K562 (cell line): Measurements from ENCODE around the gene CUEDC2. TPM values are rescaled to one million over a fixed set of nuclear protein-coding genes. Genes with fewer than 3 reads are reported as not detected.

ENCODE experiments used
- ATAC-seq: fragments of 200-7000 bp; cut with Tn5 transposase; 3 replicates; pipeline ENCODE4 v1.9.1; 2020; ENCODE audit warnings: moderate library complexity
- BruUV-seq: library from RNA; stranded (reverse); fragments of 400-500 nt; replicated peaks from 2 replicates; lab custom pipeline; 2021; lab: Mats Ljungman, UMichigan
- CTCF ChIA-PET: fragments of 300-600 bp; formaldehyde crosslinking; extraction: SDS; loops from one replicate; lab custom pipeline; 2021; ENCODE audit warnings: low intra/inter-chr PET ratio; lab: Yijun Ruan, JAX
- POLR2A ChIA-PET: fragments of 300-600, 350-650 bp; sonication (Branson Sonifier 250); formaldehyde crosslinking; extraction: SDS; loops from one replicate; lab custom pipeline; 2021; ENCODE audit warnings: antibody characterized with exemption, inconsistent platforms; lab: Yijun Ruan, JAX
- DNase-seq, 4 experiments: peaks; one replicate each; pipeline versions ENCODE4 v3.0.0 to v3.0.0-alpha.2; 2011 to 2018; ENCODE audit warnings: low spot score in 3 of 4, mixed read lengths in 3 of 4; ENCODE audit errors: extremely low read depth in 1 of 4
- FAIRE-seq: peaks from 2 replicates; lab custom pipeline; 2011; peaks lifted over from hg19 to GRCh38; lab: Jason Lieb, UNC
- H2AFZ ChIP-seq: 2 replicates; pipeline ENCODE4 v1.6.0; 2011; ENCODE audit warnings: low read depth, low read length, control low read depth, inconsistent platforms
- H3K27ac ChIP-seq: fragments of 200-600 bp; 3 replicates; pipeline ENCODE4 v1.8.0; 2011; ENCODE audit warnings: low read depth, mild to moderate bottlenecking, control low read depth, inconsistent platforms, low read length, moderate library complexity, mixed read lengths; ENCODE audit errors: extremely low read depth
- H3K27me3 ChIP-seq, 2 experiments: fragments of 300-600 bp in 1 of 2; 2 replicates in 1 of 2; 3 replicates in 1 of 2; pipeline versions ENCODE4 v1.6.0 to v1.8.0; 2011; ENCODE audit warnings: inconsistent platforms in 2 of 2, low read length in 2 of 2, mild to moderate bottlenecking in 1 of 2, mixed read lengths in 1 of 2, moderate library complexity in 1 of 2; ENCODE audit not compliant: control insufficient read depth in 2 of 2, insufficient read depth in 2 of 2
- H3K36me3 ChIP-seq: fragments of 300-600 bp; 3 replicates; pipeline ENCODE4 v1.8.0; 2011; ENCODE audit warnings: mild to moderate bottlenecking, low read length, inconsistent platforms; ENCODE audit not compliant: control insufficient read depth, insufficient read depth
- H3K4me1 ChIP-seq, 2 experiments: fragments of 200-600 bp in 1 of 2; replicated peaks in 1 of 2; 2 replicates in 1 of 2; 3 replicates in 1 of 2; pipeline versions ENCODE4 v1.5.1 to v1.8.0; 2011; ENCODE audit warnings: inconsistent platforms in 2 of 2, low read length in 2 of 2, mild to moderate bottlenecking in 1 of 2, mixed read lengths in 1 of 2, moderate library complexity in 1 of 2; ENCODE audit not compliant: control insufficient read depth in 2 of 2, insufficient read depth in 2 of 2
- H3K4me2 ChIP-seq: 2 replicates; pipeline ENCODE4 v1.6.1; 2011; ENCODE audit warnings: low read length, control low read depth, inconsistent platforms, mixed read lengths; ENCODE audit not compliant: insufficient read depth
- H3K4me3 ChIP-seq: fragments of 200-600 bp; sonication (generic), shearing (Covaris generic); 2 replicates; pipeline ENCODE4 v1.5.1; 2016; ENCODE audit warnings: control low read depth, inconsistent platforms
- H3K79me2 ChIP-seq: fragments of 200-600 bp; 3 replicates; pipeline ENCODE4 v1.8.0; 2011; ENCODE audit warnings: low read length, inconsistent platforms; ENCODE audit not compliant: control insufficient read depth, insufficient read depth
- H3K9ac ChIP-seq, 2 experiments: 2 replicates each; pipeline versions ENCODE4 v1.6.0 to v1.6.1; 2011; ENCODE audit warnings: low read depth in 2 of 2, low read length in 2 of 2, control low read depth in 1 of 2, inconsistent platforms in 1 of 2, mild to moderate bottlenecking in 1 of 2, mixed read lengths in 1 of 2; ENCODE audit not compliant: insufficient read depth in 1 of 2
- H3K9me1 ChIP-seq: one replicate; pipeline ENCODE4 v1.6.0; 2011; ENCODE audit warnings: inconsistent platforms, mild to moderate bottlenecking, low read length, moderate library complexity; ENCODE audit not compliant: control insufficient read depth, insufficient read depth
- H3K9me3 ChIP-seq: replicated peaks from 2 replicates; pipeline ENCODE4 v1.5.1; 2011; ENCODE audit warnings: low read depth, low read length, inconsistent platforms; ENCODE audit not compliant: control insufficient read depth, insufficient read depth
- H4K20me1 ChIP-seq: replicated peaks from 2 replicates; pipeline ENCODE4 v1.6.1; 2011; ENCODE audit warnings: low read length, inconsistent platforms, mixed read lengths; ENCODE audit not compliant: control insufficient read depth, insufficient read depth
- ZNF12 ChIP-seq: sonication (generic); formaldehyde crosslinking; IDR thresholded peaks from 2 replicates; pipeline ENCODE4 v1.4.0; 2020; ENCODE audit warnings: mild to moderate bottlenecking, missing genetic modification reagents
- WGBS: fragments of 100-300 bp; shearing (Covaris generic); methylation state at CpG from one replicate; pipeline ENCODE4 v1.1.6; 2016; ENCODE audit warnings: low coverage, mixed read lengths; ENCODE audit not compliant: insufficient coverage; ENCODE audit errors: missing lambda C conversion rate; 5-methylcytosine and 5-hydroxymethylcytosine counted together
- in situ Hi-C: fragments of 300-500 bp; cut with MboI; formaldehyde crosslinking; loops from 4 replicates; pipeline ENCODE4 v1.15.0; 2018; ENCODE audit warnings: inconsistent platforms, mixed read lengths
- intact Hi-C: fragments of 100-400 bp; cut with micrococcal nuclease; formaldehyde crosslinking; loops from 2 replicates; pipeline ENCODE4 v1.14.2; 2022
- polyA plus RNA-seq, 8 experiments: library from polyadenylated mRNA; depleted of rRNA in 4 of 8; stranded (reverse) in 5 of 8; unstranded in 3 of 8; fragments of >200 nt; fragmentation: Nextera tagmentation in 2 of 8; fragmentation: Illumina TruSeq in 1 of 8; extraction: Ambion mirVana in 2 of 8; extraction: Trizol in 1 of 8; gene quantifications; 2 replicates each; pipeline versions ENCODE4 v1.2.1 to v1.2.3, GENCODE V29; 2011 to 2014; ENCODE audit warnings: inconsistent platforms in 1 of 8, missing spikeins in 1 of 8
- total RNA-seq, 7 experiments: library from RNA; depleted of rRNA in 6 of 7; stranded (reverse); fragments of >200 nt in 6 of 7; fragmentation: Illumina TruSeq in 2 of 7; extraction: Trizol in 2 of 7; gene quantifications; 2 replicates each; pipeline versions ENCODE4 v1.2.1 to v1.2.3, GENCODE V29; 2011 to 2021; ENCODE audit warnings: low replicate concordance in 1 of 7
- TF ChIP-seq, protein P1 (sequence below): sonication (generic); formaldehyde crosslinking; IDR thresholded peaks from 2 replicates; pipeline ENCODE4 v1.8.0; 2022; ENCODE audit warnings: missing genetic modification reagents, mild to moderate bottlenecking, moderate library complexity, borderline replicate concordance

CUEDC2 gene
- total and polyA plus RNA-seq, 9 of the 15 experiments (the other 6 are each of a cell fraction or from before 2014, with no cell fraction given), result 8.5 to 48.9 (median 27.4) TPM

GRCh38 chr10:102436312-102436711, 3.9 kb upstream of the CUEDC2 start:
- FAIRE-seq (no peak), DNase-seq (no peak), ATAC-seq (no peak)
- POLR2A ChIA-PET, result interaction anchor here (0.6 to 3.3 kb wide), 11 partner anchors 14 to 322 kb away, joined by 3 to 34 read pairs (median 3); partner anchors contain the start of genes C10orf95 and FBXL15
- Histone ChIP-seq H3K9me3 (no peaks in the 10 kb centered on the region), H4K20me1 (peaks cover 4% of the 10 kb centered on the region), H3K4me1 (peaks cover 29 to 45% of the 10 kb centered on the region in 2 experiments), H3K4me3 (peak overlapping the region; percentile 80), H3K4me2 (peak overlapping the region; percentile 90), H3K27ac (peak overlapping the region; percentile 78), H2AFZ (no peak overlapping the region), H3K27me3 (no peaks in the 10 kb centered on the region), H3K9me1 (no peaks in the 10 kb centered on the region), H3K36me3 (peaks cover 11% of the 10 kb centered on the region; the same call in 2 of the 3 replicates), H3K9ac (peak overlapping the region; percentile 76 to 86), H3K79me2 (peaks cover 51% of the 10 kb centered on the region)
- intact Hi-C loops, result no loop called here
- CTCF ChIA-PET, result no interaction called here
- TF ChIP-seq, protein P1, sequence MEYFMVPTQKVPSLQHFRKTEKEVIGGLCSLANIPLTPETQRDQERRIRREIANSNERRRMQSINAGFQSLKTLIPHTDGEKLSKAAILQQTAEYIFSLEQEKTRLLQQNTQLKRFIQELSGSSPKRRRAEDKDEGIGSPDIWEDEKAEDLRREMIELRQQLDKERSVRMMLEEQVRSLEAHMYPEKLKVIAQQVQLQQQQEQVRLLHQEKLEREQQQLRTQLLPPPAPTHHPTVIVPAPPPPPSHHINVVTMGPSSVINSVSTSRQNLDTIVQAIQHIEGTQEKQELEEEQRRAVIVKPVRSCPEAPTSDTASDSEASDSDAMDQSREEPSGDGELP (CRISPR knock-in tag), result 0 out of 2 replicates have a peak, but pooled peaks have one; percentile 18
- TF ChIP-seq ZNF12, result no peak
- BruUV-seq, result no TSS peak
- WGBS, result 0% methylated on average over 6 of the region's 6 CpGs
- in situ Hi-C loops, result loop anchor here (25.0 kb wide), 1 partner anchor 599 kb away; the partner anchor contains the start of gene KCNIP2
